K562 (cell line): ENCODE measurements around the gene OR6K6. TPM values are rescaled to one million over a fixed set of nuclear protein-coding genes. Genes with fewer than 3 reads are reported as not detected.

ENCODE experiments used
- ARID1B ChIP-seq: fragments of 450-650 bp; IDR thresholded peaks from 2 replicates; pipeline ENCODE4 v1.6.1; 2016; ENCODE audit warnings: antibody characterized with exemption, mild to moderate bottlenecking, inconsistent platforms
- BRD4 ChIP-seq: fragments of 200-600 bp; sonication (generic); IDR thresholded peaks from 2 replicates; pipeline ENCODE4 v1.6.1; 2017; ENCODE audit warnings: inconsistent platforms
- CREM ChIP-seq: IDR thresholded peaks from 2 replicates; pipeline ENCODE4 v1.6.1; 2014; ENCODE audit warnings: antibody characterized with exemption, low read depth
- DLX4 ChIP-seq: fragments of 250-450 bp; sonication (Bioruptor Pico); IDR thresholded peaks from 2 replicates; pipeline ENCODE4 v1.6.1; 2021; ENCODE audit warnings: mild to moderate bottlenecking
- DPF2 ChIP-seq: fragments of 450-650 bp; IDR thresholded peaks from 2 replicates; pipeline ENCODE4 v1.6.1; 2016
- EHMT2 ChIP-seq: fragments of 450-650 bp; IDR thresholded peaks from 2 replicates; pipeline ENCODE4 v1.6.1; 2018; ENCODE audit warnings: antibody characterized with exemption
- FOXJ2 ChIP-seq: fragments of 200-800 bp; sonication (Bioruptor generic); IDR thresholded peaks from 2 replicates; pipeline ENCODE4 v1.6.1; 2016; ENCODE audit warnings: missing genetic modification characterization, missing compliant biosample characterization
- JUN ChIP-seq, 2 experiments: sonication (generic) in 1 of 2; formaldehyde crosslinking in 1 of 2; IDR thresholded peaks; 2 replicates each; pipeline versions ENCODE4 v1.6.1 to v1.8.0; 2012 to 2022; ENCODE audit warnings: borderline replicate concordance in 2 of 2, mild to moderate bottlenecking in 2 of 2, improper control_type of control experiment in 1 of 2, low read depth in 1 of 2, low read length in 1 of 2, missing genetic modification reagents in 1 of 2
- MED1 ChIP-seq: sonication (generic); formaldehyde crosslinking; IDR thresholded peaks from 2 replicates; pipeline ENCODE4 v1.8.1; 2023; ENCODE audit warnings: missing genetic modification reagents, borderline replicate concordance
- PHB ChIP-seq: fragments of 250-450 bp; sonication (Bioruptor Pico); IDR thresholded peaks from 2 replicates; pipeline ENCODE4 v1.5.0; 2021
- RBFOX2 ChIP-seq: fragments of 200-400 bp; formaldehyde crosslinking; IDR thresholded peaks from 2 replicates; pipeline ENCODE4 v1.6.1; 2017; ENCODE audit warnings: low read depth, mild to moderate bottlenecking, low read length, moderate library complexity
- RBM17 ChIP-seq: fragments of 200-400 bp; formaldehyde crosslinking; IDR thresholded peaks from 2 replicates; pipeline ENCODE4 v1.6.1; 2017; ENCODE audit warnings: low read depth, mild to moderate bottlenecking, low read length, borderline replicate concordance
- SMAD4 ChIP-seq: fragments of 250-450 bp; sonication (Bioruptor Pico); conservative IDR thresholded peaks from 2 replicates; pipeline ENCODE4 v1.8.0; 2021; ENCODE audit warnings: inconsistent platforms, mild to moderate bottlenecking, moderate library complexity
- SOX6 ChIP-seq: fragments of 450-650 bp; IDR thresholded peaks from 2 replicates; pipeline ENCODE4 v1.6.1; 2014; ENCODE audit warnings: mild to moderate bottlenecking
- SRSF9 ChIP-seq: fragments of 200-400 bp; formaldehyde crosslinking; IDR thresholded peaks from 2 replicates; pipeline ENCODE4 v1.6.1; 2017; ENCODE audit warnings: low read depth, low read length, borderline replicate concordance
- TEAD1 ChIP-seq, 2 experiments: fragments of 450-650 bp in 1 of 2; sonication (generic) in 1 of 2; formaldehyde crosslinking; IDR thresholded peaks; 2 replicates each; pipeline versions ENCODE4 v1.4.0 to v1.8.0; 2020 to 2022; ENCODE audit warnings: mild to moderate bottlenecking in 2 of 2, missing genetic modification reagents in 1 of 2
- THRA ChIP-seq: fragments of 450-650 bp; IDR thresholded peaks from 2 replicates; pipeline ENCODE4 v1.6.1; 2017; ENCODE audit warnings: mild to moderate bottlenecking, moderate library complexity
- YY1 ChIP-seq, 3 experiments: IDR thresholded peaks; 2 replicates each; pipeline ENCODE4 v1.6.1; 2011; ENCODE audit warnings: low read length in 2 of 3, mild to moderate bottlenecking in 2 of 3, moderate library complexity in 2 of 3, borderline replicate concordance in 1 of 3, control low read depth in 1 of 3, low read depth in 1 of 3; ENCODE audit not compliant: insufficient read depth in 3 of 3, insufficient replicate concordance in 2 of 3, control insufficient read depth in 1 of 3, insufficient read length in 1 of 3; ENCODE audit errors: extremely low read depth in 1 of 3
- ZKSCAN8 ChIP-seq: fragments of 200-800 bp; sonication (Bioruptor generic); IDR thresholded peaks from 2 replicates; pipeline ENCODE4 v1.6.1; 2016; ENCODE audit warnings: missing genetic modification characterization, missing compliant biosample characterization
- ZNF23 ChIP-seq: fragments of 250-450 bp; sonication (Bioruptor Pico); IDR thresholded peaks from 2 replicates; pipeline ENCODE4 v1.4.0; 2020; ENCODE audit warnings: mild to moderate bottlenecking
- ZNF589 ChIP-seq: fragments of 200-800 bp; sonication (Bioruptor generic); IDR thresholded peaks from 2 replicates; pipeline ENCODE4 v1.6.1; 2016; ENCODE audit warnings: low read depth, missing genetic modification characterization, missing compliant biosample characterization
- ZNF780A ChIP-seq: fragments of 250-450 bp; sonication (Bioruptor Pico); IDR thresholded peaks from 2 replicates; pipeline ENCODE4 v1.5.0; 2021; ENCODE audit warnings: mild to moderate bottlenecking
- polyA plus RNA-seq, 8 experiments: library from polyadenylated mRNA; depleted of rRNA in 4 of 8; stranded (reverse) in 5 of 8; unstranded in 3 of 8; fragments of >200 nt; fragmentation: Nextera tagmentation in 2 of 8; fragmentation: Illumina TruSeq in 1 of 8; extraction: Ambion mirVana in 2 of 8; extraction: Trizol in 1 of 8; gene quantifications; 2 replicates each; pipeline versions ENCODE4 v1.2.1 to v1.2.3, GENCODE V29; 2011 to 2014; ENCODE audit warnings: inconsistent platforms in 1 of 8, missing spikeins in 1 of 8
- total RNA-seq, 7 experiments: library from RNA; depleted of rRNA in 6 of 7; stranded (reverse); fragments of >200 nt in 6 of 7; fragmentation: Illumina TruSeq in 2 of 7; extraction: Trizol in 2 of 7; gene quantifications; 2 replicates each; pipeline versions ENCODE4 v1.2.1 to v1.2.3, GENCODE V29; 2011 to 2021; ENCODE audit warnings: low replicate concordance in 1 of 7
- TF ChIP-seq, protein P1 (sequence below): fragments of 250-450 bp; sonication (Bioruptor Pico); IDR thresholded peaks from 2 replicates; pipeline ENCODE4 v1.5.0; 2021; ENCODE audit warnings: mild to moderate bottlenecking, moderate library complexity
- TF ChIP-seq, protein P2 (sequence below): sonication (generic); formaldehyde crosslinking; IDR thresholded peaks from 2 replicates; pipeline ENCODE4 v1.8.0; 2022; ENCODE audit warnings: mild to moderate bottlenecking, missing genetic modification reagents

The OR6K6 gene
- total and polyA plus RNA-seq, 9 of the 15 experiments (the other 6 are each of a cell fraction or from before 2014, with no cell fraction given): not detected

DNA sequence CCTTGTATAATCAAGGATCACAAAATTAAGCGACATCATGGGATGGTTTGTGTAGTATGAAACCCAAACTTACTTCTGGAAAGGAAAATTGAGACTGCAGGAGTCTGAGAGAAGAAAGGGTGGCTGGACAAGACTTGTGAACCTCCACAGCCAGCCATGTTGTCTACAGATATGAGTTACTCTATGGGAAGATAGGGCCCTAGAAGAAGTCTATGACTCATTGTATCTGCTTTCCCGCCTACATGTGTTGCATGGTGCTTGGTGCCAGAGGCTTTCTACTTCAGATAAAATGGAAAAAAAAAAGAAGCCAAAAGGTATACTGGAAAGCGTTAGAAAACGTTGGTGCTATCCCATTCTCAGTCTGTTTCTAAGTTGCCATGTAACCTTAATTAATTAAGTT, 45.2 kb downstream of the OR6K6 start (continued):
- TF ChIP-seq SOX6 (0 out of 2 replicates have a peak, but pooled peaks have one; percentile 20), DLX4 (CRISPR knock-in tag) (no peak), THRA (no peak), JUN (IDR thresholded peaks at IDR 0.05; ENCODE audit: borderline replicate concordance, low read depth, low read length) (peak; percentile 84; the same call in 1 of the 2 replicates), JUN (CRISPR knock-in tag; IDR thresholded peaks at IDR 0.05; ENCODE audit: borderline replicate concordance) (no peak), EHMT2 (peak; percentile 94), ARID1B (peak; percentile 57), TEAD1 (CRISPR knock-in tag; IDR thresholded peaks at IDR 0.05) (no peak), ZNF780A (no peak), YY1 (IDR thresholded peaks at IDR 0.05; ENCODE audit: borderline replicate concordance in 1 of 3, control insufficient read depth in 1 of 3, extremely low read depth in 1 of 3, insufficient read depth in 3 of 3, insufficient read length in 1 of 3, insufficient replicate concordance in 2 of 3, low read depth in 1 of 3, low read length in 2 of 3) (peak in 1 of 3 experiments; percentile 80), ZNF589 (CRISPR knock-in tag) (peak; percentile 80), CREM (0 out of 2 replicates have a peak, but pooled peaks have one; percentile 9), MED1 (CRISPR knock-in tag) (no peak), RBFOX2 (0 out of 2 replicates have a peak, but pooled peaks have one; percentile 32), ZKSCAN8 (CRISPR knock-in tag) (no peak), BRD4 (no peak), SRSF9 (no peak), SMAD4 (CRISPR knock-in tag) (peak; percentile 68), ZNF23 (CRISPR knock-in tag) (no peak), PHB (CRISPR knock-in tag) (no peak), FOXJ2 (tag) (no peak), RBM17 (no peak), DPF2 (peak; percentile 70)
- TF ChIP-seq, protein P1, sequence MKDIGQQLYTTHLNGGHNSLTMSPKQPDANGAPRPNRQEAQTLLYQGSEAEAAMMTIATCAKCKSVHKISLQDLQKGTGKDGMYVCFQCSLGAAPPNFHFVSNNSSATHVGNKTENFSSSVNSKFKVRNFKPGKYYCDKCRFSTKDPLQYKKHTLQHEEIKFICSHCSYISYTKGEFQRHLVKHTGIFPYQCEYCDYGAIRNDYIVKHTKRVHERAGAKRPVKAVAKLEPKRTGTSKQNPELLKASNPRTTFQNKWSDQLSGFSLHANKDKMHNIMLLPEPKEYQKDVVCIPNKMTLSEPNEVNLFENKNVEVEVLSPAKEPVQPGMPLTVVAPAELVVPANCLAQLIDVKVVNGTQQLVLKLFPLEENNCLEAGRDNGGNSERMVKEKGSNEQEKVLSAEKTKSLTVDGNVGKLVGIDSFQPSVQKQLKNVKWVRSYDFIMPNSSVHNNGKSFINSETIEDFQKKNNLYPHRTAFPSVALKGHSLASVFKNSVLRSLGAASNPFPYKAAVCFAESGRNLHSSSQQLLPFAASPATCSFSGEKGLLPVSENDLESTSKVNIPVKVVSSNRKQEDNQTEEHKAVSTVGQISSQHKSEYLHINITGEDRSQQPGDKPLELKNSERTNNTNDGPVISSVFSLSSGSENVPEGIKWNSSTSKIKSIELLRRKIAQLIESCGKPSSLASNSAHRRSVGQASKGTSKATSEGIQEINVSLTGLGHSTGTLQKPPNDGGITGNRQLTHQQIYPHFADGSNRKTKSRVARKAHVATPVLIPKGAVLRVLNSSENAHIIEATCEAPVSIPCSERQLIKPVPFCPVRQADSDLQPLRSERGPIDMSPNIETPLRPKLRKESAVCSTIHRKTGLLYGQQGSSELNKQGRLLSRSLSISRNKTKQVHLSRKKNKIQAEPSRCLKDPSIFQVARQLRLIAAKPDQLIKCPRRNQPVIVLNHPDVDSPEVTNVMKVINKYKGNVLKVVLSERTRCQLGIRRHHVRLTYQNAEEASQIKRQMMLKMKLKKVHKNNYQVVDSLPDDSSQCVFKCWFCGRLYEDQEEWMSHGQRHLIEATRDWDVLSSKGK (CRISPR knock-in tag): no peak
- TF ChIP-seq, protein P2, sequence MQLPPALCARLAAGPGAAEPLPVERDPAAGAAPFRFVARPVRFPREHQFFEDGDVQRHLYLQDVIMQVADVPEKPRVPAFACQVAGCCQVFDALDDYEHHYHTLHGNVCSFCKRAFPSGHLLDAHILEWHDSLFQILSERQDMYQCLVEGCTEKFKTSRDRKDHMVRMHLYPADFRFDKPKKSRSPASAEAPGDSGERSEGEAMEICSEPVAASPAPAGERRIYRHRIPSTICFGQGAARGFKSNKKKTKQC (CRISPR knock-in tag): no peak
